GM23338 (cell line): Measurements from ENCODE around the gene FOXI2. TPM values are rescaled to one million over a fixed set of nuclear protein-coding genes. Genes with fewer than 3 reads are reported as not detected.

Experiments used
- ATAC-seq: fragments of 200-7000 bp; cut with Tn5 transposase; 3 replicates; pipeline ENCODE4 v1.9.1; 2020
- DNase-seq: peaks from one replicate; pipeline ENCODE4 v3.0.0-alpha.2; 2015; ENCODE audit warnings: low spot score
- H2AFZ ChIP-seq: fragments of 200-600 bp; sonication (generic); 2 replicates; pipeline ENCODE4 v1.8.0; 2016; ENCODE audit warnings: antibody characterized with exemption, mild to moderate bottlenecking, moderate library complexity
- H3F3A ChIP-seq: fragments of 200-600 bp; sonication (generic); replicated peaks from 2 replicates; pipeline ENCODE4 v1.8.0; 2017; ENCODE audit warnings: antibody characterized with exemption, mixed run types, low read depth
- H3K27ac ChIP-seq: fragments of 200-600 bp; sonication (generic); 2 replicates; pipeline ENCODE4 v1.6.1; 2016; ENCODE audit warnings: low read depth
- H3K27me3 ChIP-seq: fragments of 200-600 bp; sonication (generic); 2 replicates; pipeline ENCODE4 v1.8.0; 2016; ENCODE audit warnings: mild to moderate bottlenecking, mixed run types, moderate library complexity; ENCODE audit not compliant: insufficient read depth
- H3K36me3 ChIP-seq: fragments of 200-600 bp; sonication (generic); 2 replicates; pipeline ENCODE4 v1.8.0; 2016; ENCODE audit warnings: mild to moderate bottlenecking; ENCODE audit not compliant: insufficient read depth
- H3K4me1 ChIP-seq: fragments of 200-600 bp; sonication (generic); 2 replicates; pipeline ENCODE4 v1.8.0; 2016; ENCODE audit warnings: mild to moderate bottlenecking, moderate library complexity; ENCODE audit not compliant: insufficient read depth
- H3K4me2 ChIP-seq: fragments of 200-600 bp; sonication (generic); 2 replicates; pipeline ENCODE4 v1.7.1; 2017; ENCODE audit warnings: mixed run types
- H3K4me3 ChIP-seq: fragments of 200-600 bp; sonication (generic); 2 replicates; pipeline ENCODE4 v1.6.1; 2016; ENCODE audit warnings: mixed run types
- H3K79me2 ChIP-seq: fragments of 200-600 bp; sonication (generic); replicated peaks from 2 replicates; pipeline ENCODE4 v1.8.0; 2017; ENCODE audit warnings: mild to moderate bottlenecking; ENCODE audit not compliant: insufficient read depth
- H3K9me2 ChIP-seq: fragments of 200-600 bp; sonication (generic); 2 replicates; pipeline ENCODE4 v1.8.0; 2017; ENCODE audit not compliant: insufficient read depth
- H4K20me1 ChIP-seq: fragments of 200-600 bp; sonication (generic); replicated peaks from 2 replicates; pipeline ENCODE4 v1.8.0; 2017; ENCODE audit warnings: mild to moderate bottlenecking; ENCODE audit not compliant: insufficient read depth
- H3K27ac Mint-ChIP-seq: 2 replicates; pipeline ENCODE4 v1.8.0; 2020; ENCODE audit warnings: inconsistent platforms, mild to moderate bottlenecking, moderate library complexity, mixed read lengths
- H3K27me3 Mint-ChIP-seq: 3 replicates; pipeline ENCODE4 v1.8.0; 2022; ENCODE audit warnings: low read depth, mild to moderate bottlenecking, moderate library complexity, mixed read lengths, inconsistent platforms; ENCODE audit not compliant: insufficient read depth, poor library complexity
- H3K36me3 Mint-ChIP-seq: 3 replicates; pipeline ENCODE4 v1.8.0; 2021; ENCODE audit warnings: low read depth, mild to moderate bottlenecking, inconsistent platforms, moderate library complexity, mixed read lengths
- H3K4me1 Mint-ChIP-seq: 3 replicates; pipeline ENCODE4 v1.8.0; 2020; ENCODE audit warnings: mild to moderate bottlenecking, inconsistent platforms, mixed read lengths
- H3K4me3 Mint-ChIP-seq: 3 replicates; pipeline ENCODE4 v1.8.0; 2021; ENCODE audit warnings: moderate library complexity, mild to moderate bottlenecking, inconsistent platforms, mixed read lengths
- H3K9me3 Mint-ChIP-seq: 3 replicates; pipeline ENCODE4 v1.8.0; 2020; ENCODE audit warnings: moderate library complexity, mild to moderate bottlenecking, inconsistent platforms, mixed read lengths
- POLR2AphosphoS5 ChIP-seq: IDR thresholded peaks from 2 replicates; pipeline ENCODE4 v1.6.1; 2016; ENCODE audit warnings: antibody characterized with exemption, low read depth
- STAT1 ChIP-seq: IDR thresholded peaks from one replicate; pipeline ENCODE4 v1.6.1; 2016; ENCODE audit warnings: antibody characterized with exemption; ENCODE audit not compliant: unreplicated experiment
- ZNF114 ChIP-seq: fragments of 250-450 bp; sonication (Bioruptor Pico); IDR thresholded peaks from 2 replicates; pipeline ENCODE4 v1.5.0; 2020; ENCODE audit warnings: mild to moderate bottlenecking, moderate library complexity
- ZNF331 ChIP-seq: fragments of 250-450 bp; sonication (Bioruptor Pico); IDR thresholded peaks from 2 replicates; pipeline ENCODE4 v1.5.0; 2020; ENCODE audit warnings: low read depth, mild to moderate bottlenecking, moderate library complexity
- polyA plus RNA-seq: library from polyadenylated mRNA; unstranded; fragments of >200 nt; fragmentation: Nextera tagmentation; extraction: Ambion mirVana; gene quantifications from 2 replicates; pipeline ENCODE4 v1.2.1, GENCODE V29; 2016
- total RNA-seq: library from RNA; depleted of rRNA; stranded (reverse); fragments of >200 nt; shearing (Covaris generic); gene quantifications from 2 replicates; pipeline ENCODE4 v1.2.3, GENCODE V29; 2014
- TF ChIP-seq, protein P1 (sequence below): fragments of 250-450 bp; sonication (Bioruptor Pico); IDR thresholded peaks from 2 replicates; pipeline ENCODE4 v1.5.0; 2020; ENCODE audit warnings: mild to moderate bottlenecking, moderate library complexity
- TF ChIP-seq, protein P2 (sequence below): IDR thresholded peaks from one replicate; pipeline ENCODE4 v1.6.1; 2018; ENCODE audit warnings: antibody characterized with exemption; ENCODE audit not compliant: unreplicated experiment
- TF ChIP-seq, protein P3 (sequence below), 2 experiments: fragments of 200-600 bp in 1 of 2; sonication (generic) in 1 of 2; conservative IDR thresholded peaks; 2 replicates each; pipeline versions ENCODE4 v1.5.1 to v1.6.1; 2016 to 2017; ENCODE audit warnings: antibody characterized with exemption in 2 of 2, low read depth in 2 of 2, mild to moderate bottlenecking in 2 of 2, moderate library complexity in 1 of 2
- TF ChIP-seq, protein P4 (sequence below): IDR thresholded peaks from 2 replicates; pipeline ENCODE4 v1.6.1; 2016; ENCODE audit warnings: antibody characterized with exemption

FOXI2 gene
- total and polyA plus RNA-seq, 2 experiments from 2014 or later: 0.74 to 1.3 TPM

DNA sequence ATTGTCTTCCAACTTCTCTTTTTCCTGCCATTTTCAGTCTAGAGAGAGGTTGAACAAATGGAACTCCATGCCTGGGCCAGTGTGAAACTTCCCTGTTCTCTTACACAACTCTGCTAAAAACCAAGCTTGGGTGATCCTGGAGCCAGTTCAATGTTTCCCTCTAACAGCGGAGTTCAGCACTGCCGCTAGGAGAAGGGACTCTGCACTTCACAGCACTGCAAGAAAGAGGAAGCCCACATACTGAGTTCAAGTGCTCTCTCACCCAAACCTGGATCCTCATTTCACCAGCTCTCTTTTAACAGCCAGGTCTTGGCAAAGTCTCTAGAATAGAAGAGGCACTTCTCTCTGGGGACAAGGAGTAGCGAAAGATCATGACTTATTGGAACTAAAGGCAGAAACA, 18.8 kb downstream of the FOXI2 start:
- H2AFZ ChIP-seq: 0 out of 2 replicates have a peak overlapping the region, but pooled peaks have one; percentile 66
- Mint-ChIP-seq H3K9me3 (no peaks in the 10 kb centered on the region), H3K36me3 (no peaks in the 10 kb centered on the region), H3K4me1 (peaks cover 5% of the 10 kb centered on the region), H3K27ac (no peak overlapping the region), H3K4me3 (no peak overlapping the region), H3K27me3 (peaks cover 4% of the 10 kb centered on the region)
- no peaks in the 10 kb centered on the region for H3K79me2 ChIP-seq
- ATAC-seq: peak; percentile 74
- DNase-seq: no peak
- no peak overlapping the region for H3K27ac ChIP-seq
- H4K20me1 ChIP-seq: no peaks in the 10 kb centered on the region
- TF ChIP-seq ZNF331 (CRISPR knock-in tag): no peak
- no peak for TF ChIP-seq ZNF114 (CRISPR knock-in tag)
- TF ChIP-seq, protein P1, sequence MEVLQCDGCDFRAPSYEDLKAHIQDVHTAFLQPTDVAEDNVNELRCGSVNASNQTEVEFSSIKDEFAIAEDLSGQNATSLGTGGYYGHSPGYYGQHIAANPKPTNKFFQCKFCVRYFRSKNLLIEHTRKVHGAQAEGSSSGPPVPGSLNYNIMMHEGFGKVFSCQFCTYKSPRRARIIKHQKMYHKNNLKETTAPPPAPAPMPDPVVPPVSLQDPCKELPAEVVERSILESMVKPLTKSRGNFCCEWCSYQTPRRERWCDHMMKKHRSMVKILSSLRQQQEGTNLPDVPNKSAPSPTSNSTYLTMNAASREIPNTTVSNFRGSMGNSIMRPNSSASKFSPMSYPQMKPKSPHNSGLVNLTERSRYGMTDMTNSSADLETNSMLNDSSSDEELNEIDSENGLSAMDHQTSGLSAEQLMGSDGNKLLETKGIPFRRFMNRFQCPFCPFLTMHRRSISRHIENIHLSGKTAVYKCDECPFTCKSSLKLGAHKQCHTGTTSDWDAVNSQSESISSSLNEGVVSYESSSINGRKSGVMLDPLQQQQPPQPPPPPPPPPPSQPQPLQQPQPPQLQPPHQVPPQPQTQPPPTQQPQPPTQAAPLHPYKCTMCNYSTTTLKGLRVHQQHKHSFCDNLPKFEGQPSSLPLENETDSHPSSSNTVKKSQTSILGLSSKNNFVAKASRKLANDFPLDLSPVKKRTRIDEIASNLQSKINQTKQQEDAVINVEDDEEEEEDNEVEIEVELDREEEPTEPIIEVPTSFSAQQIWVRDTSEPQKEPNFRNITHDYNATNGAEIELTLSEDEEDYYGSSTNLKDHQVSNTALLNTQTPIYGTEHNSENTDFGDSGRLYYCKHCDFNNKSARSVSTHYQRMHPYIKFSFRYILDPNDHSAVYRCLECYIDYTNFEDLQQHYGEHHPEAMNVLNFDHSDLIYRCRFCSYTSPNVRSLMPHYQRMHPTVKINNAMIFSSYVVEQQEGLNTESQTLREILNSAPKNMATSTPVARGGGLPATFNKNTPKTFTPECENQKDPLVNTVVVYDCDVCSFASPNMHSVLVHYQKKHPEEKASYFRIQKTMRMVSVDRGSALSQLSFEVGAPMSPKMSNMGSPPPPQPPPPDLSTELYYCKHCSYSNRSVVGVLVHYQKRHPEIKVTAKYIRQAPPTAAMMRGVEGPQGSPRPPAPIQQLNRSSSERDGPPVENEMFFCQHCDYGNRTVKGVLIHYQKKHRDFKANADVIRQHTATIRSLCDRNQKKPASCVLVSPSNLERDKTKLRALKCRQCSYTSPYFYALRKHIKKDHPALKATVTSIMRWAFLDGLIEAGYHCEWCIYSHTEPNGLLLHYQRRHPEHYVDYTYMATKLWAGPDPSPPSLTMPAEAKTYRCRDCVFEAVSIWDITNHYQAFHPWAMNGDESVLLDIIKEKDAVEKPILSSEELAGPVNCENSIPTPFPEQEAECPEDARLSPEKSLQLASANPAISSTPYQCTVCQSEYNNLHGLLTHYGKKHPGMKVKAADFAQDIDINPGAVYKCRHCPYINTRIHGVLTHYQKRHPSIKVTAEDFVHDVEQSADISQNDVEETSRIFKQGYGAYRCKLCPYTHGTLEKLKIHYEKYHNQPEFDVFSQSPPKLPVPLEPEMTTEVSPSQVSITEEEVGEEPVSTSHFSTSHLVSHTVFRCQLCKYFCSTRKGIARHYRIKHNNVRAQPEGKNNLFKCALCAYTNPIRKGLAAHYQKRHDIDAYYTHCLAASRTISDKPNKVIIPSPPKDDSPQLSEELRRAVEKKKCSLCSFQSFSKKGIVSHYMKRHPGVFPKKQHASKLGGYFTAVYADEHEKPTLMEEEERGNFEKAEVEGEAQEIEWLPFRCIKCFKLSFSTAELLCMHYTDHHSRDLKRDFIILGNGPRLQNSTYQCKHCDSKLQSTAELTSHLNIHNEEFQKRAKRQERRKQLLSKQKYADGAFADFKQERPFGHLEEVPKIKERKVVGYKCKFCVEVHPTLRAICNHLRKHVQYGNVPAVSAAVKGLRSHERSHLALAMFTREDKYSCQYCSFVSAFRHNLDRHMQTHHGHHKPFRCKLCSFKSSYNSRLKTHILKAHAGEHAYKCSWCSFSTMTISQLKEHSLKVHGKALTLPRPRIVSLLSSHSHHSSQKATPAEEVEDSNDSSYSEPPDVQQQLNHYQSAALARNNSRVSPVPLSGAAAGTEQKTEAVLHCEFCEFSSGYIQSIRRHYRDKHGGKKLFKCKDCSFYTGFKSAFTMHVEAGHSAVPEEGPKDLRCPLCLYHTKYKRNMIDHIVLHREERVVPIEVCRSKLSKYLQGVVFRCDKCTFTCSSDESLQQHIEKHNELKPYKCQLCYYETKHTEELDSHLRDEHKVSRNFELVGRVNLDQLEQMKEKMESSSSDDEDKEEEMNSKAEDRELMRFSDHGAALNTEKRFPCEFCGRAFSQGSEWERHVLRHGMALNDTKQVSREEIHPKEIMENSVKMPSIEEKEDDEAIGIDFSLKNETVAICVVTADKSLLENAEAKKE (CRISPR knock-in tag): no peak
- TF ChIP-seq, protein P2, sequence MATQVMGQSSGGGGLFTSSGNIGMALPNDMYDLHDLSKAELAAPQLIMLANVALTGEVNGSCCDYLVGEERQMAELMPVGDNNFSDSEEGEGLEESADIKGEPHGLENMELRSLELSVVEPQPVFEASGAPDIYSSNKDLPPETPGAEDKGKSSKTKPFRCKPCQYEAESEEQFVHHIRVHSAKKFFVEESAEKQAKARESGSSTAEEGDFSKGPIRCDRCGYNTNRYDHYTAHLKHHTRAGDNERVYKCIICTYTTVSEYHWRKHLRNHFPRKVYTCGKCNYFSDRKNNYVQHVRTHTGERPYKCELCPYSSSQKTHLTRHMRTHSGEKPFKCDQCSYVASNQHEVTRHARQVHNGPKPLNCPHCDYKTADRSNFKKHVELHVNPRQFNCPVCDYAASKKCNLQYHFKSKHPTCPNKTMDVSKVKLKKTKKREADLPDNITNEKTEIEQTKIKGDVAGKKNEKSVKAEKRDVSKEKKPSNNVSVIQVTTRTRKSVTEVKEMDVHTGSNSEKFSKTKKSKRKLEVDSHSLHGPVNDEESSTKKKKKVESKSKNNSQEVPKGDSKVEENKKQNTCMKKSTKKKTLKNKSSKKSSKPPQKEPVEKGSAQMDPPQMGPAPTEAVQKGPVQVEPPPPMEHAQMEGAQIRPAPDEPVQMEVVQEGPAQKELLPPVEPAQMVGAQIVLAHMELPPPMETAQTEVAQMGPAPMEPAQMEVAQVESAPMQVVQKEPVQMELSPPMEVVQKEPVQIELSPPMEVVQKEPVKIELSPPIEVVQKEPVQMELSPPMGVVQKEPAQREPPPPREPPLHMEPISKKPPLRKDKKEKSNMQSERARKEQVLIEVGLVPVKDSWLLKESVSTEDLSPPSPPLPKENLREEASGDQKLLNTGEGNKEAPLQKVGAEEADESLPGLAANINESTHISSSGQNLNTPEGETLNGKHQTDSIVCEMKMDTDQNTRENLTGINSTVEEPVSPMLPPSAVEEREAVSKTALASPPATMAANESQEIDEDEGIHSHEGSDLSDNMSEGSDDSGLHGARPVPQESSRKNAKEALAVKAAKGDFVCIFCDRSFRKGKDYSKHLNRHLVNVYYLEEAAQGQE: no peak
- no peak for TF ChIP-seq POLR2AphosphoS5
- TF ChIP-seq, protein P3, sequence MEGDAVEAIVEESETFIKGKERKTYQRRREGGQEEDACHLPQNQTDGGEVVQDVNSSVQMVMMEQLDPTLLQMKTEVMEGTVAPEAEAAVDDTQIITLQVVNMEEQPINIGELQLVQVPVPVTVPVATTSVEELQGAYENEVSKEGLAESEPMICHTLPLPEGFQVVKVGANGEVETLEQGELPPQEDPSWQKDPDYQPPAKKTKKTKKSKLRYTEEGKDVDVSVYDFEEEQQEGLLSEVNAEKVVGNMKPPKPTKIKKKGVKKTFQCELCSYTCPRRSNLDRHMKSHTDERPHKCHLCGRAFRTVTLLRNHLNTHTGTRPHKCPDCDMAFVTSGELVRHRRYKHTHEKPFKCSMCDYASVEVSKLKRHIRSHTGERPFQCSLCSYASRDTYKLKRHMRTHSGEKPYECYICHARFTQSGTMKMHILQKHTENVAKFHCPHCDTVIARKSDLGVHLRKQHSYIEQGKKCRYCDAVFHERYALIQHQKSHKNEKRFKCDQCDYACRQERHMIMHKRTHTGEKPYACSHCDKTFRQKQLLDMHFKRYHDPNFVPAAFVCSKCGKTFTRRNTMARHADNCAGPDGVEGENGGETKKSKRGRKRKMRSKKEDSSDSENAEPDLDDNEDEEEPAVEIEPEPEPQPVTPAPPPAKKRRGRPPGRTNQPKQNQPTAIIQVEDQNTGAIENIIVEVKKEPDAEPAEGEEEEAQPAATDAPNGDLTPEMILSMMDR (conservative IDR thresholded peaks at IDR 0.05; ENCODE audit: low read depth in 2 of 2): no peak
- no peak for TF ChIP-seq STAT1
- TF ChIP-seq, protein P4, sequence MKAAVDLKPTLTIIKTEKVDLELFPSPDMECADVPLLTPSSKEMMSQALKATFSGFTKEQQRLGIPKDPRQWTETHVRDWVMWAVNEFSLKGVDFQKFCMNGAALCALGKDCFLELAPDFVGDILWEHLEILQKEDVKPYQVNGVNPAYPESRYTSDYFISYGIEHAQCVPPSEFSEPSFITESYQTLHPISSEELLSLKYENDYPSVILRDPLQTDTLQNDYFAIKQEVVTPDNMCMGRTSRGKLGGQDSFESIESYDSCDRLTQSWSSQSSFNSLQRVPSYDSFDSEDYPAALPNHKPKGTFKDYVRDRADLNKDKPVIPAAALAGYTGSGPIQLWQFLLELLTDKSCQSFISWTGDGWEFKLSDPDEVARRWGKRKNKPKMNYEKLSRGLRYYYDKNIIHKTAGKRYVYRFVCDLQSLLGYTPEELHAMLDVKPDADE: no peak
- H3K4me2 ChIP-seq: no peak overlapping the region
- H3K9me2 ChIP-seq: peaks cover 5% of the 10 kb centered on the region
- H3K4me1 ChIP-seq: no peaks in the 10 kb centered on the region
- H3K27me3 ChIP-seq: no peaks in the 10 kb centered on the region
- no peak overlapping the region for H3K4me3 ChIP-seq
- no peaks in the 10 kb centered on the region for H3F3A ChIP-seq
- no peaks in the 10 kb centered on the region for H3K36me3 ChIP-seq
